Testis (tissue), 2 donors: ENCODE results near the gene SEMA3C.

ENCODE experiments used
- CTCF ChIP-seq, 3 experiments: fragments of 450-650 bp in 2 of 3; fragments of 200-600 bp in 1 of 3; sonication (generic) in 1 of 3; IDR thresholded peaks; one replicate each; pipeline ENCODE4 v1.5.1; 2016 to 2019; ENCODE audit warnings: antibody characterized with exemption in 3 of 3, mild to moderate bottlenecking in 2 of 3, moderate library complexity in 1 of 3
- POLR2A ChIP-seq: fragments of 450-650 bp; IDR thresholded peaks from one replicate; pipeline ENCODE4 v1.6.1; 2017; ENCODE audit warnings: antibody characterized with exemption, mild to moderate bottlenecking, moderate library complexity

GRCh38 chr7:80749270-80749669 lies 169.6 kb downstream of the SEMA3C start:
- TF ChIP-seq CTCF (IDR thresholded peaks at IDR 0.05) (no peak), POLR2A (no peak)
